ENCODE data around the gene SDK1.

DNA sequence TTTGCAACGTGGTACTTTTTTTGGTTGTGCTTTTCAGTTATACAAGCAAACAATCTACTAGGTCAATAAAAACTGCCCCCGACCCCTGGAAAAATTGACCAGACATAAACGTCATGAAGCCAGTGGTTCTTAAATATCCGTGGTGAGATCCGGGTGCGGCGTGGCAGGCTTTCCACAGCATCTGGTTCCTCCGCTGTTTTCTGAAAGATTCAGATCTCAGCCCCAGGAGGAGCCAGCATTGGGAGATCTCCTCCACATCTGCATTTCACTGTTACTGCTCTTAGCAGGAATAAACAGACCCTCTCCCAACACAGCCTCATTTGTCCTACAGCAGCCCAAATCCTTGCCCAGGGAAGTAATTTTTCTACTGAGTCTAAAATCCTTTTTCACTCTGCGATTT lies 716.7 kb downstream of the SDK1 start:
- TF ChIP-seq ASH2L (IDR thresholded peaks at IDR 0.05; ENCODE audit: low read length) (no peak), TAF1 (IDR thresholded peaks at IDR 0.05; ENCODE audit: low read depth, low read length) (no peak), POLR2AphosphoS5 (IDR thresholded peaks at IDR 0.05; ENCODE audit: low read depth, low read length) (no peak), CHD1 (IDR thresholded peaks at IDR 0.05; ENCODE audit: low read depth, low read length) (no peak), ZNF274 (IDR thresholded peaks at IDR 0.05; ENCODE audit: borderline replicate concordance, extremely low read depth, low read length) (no peak), SIN3A (conservative IDR thresholded peaks at IDR 0.05 in 1 of 2, IDR thresholded peaks at IDR 0.05 in 1 of 2; ENCODE audit: low read depth in 1 of 2, low read length in 2 of 2) (no peak), POLR2A (IDR thresholded peaks at IDR 0.05; ENCODE audit: control extremely low read depth in 1 of 2, low read depth in 2 of 2, low read length in 2 of 2) (no peak), YY1 (IDR thresholded peaks at IDR 0.05; ENCODE audit: low read depth, low read length) (no peak), CTCF (IDR thresholded peaks at IDR 0.05; ENCODE audit: control extremely low read depth in 1 of 3, insufficient read depth in 1 of 3, low read depth in 1 of 3, low read length in 3 of 3) (no peak)
- TF ChIP-seq, protein P1, sequence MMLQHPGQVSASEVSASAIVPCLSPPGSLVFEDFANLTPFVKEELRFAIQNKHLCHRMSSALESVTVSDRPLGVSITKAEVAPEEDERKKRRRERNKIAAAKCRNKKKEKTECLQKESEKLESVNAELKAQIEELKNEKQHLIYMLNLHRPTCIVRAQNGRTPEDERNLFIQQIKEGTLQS (IDR thresholded peaks at IDR 0.05; ENCODE audit: insufficient read depth, low read depth, low read length), result no peak
